GM06990 (cell line): ENCODE measurements around the gene LRRC74B.

Source experiments
- DNase-seq: peaks from one replicate; pipeline ENCODE4 v3.0.0-alpha.2; 2011; ENCODE audit not compliant: insufficient read length; ENCODE audit errors: extremely low read depth
- H3K27me3 ChIP-seq: replicated peaks from 2 replicates; pipeline ENCODE4 v1.6.0; 2011; ENCODE audit warnings: low read length; ENCODE audit not compliant: control insufficient read depth, insufficient read depth
- H3K36me3 ChIP-seq: 2 replicates; pipeline ENCODE4 v1.5.1; 2011; ENCODE audit warnings: low read length; ENCODE audit not compliant: control insufficient read depth, insufficient read depth
- H3K4me3 ChIP-seq: replicated peaks from 2 replicates; pipeline ENCODE4 v1.5.1; 2011; ENCODE audit warnings: low read depth, mild to moderate bottlenecking, control low read depth, low read length
- CTCF ChIP-seq: IDR thresholded peaks from 2 replicates; pipeline ENCODE4 v1.5.1; 2011; ENCODE audit warnings: low read length, control low read depth, mild to moderate bottlenecking, inconsistent platforms; ENCODE audit not compliant: insufficient read depth, poor library complexity, severe bottlenecking

LRRC74B gene

GRCh38 chr22:21077884-21078508, 32.2 kb downstream of the LRRC74B start:
- DNase-seq = no peak
- no peak for TF ChIP-seq CTCF
- H3K27me3 ChIP-seq = no peaks in the 10 kb centered on the region; the same call in 1 of the 2 replicates
- no peak overlapping the region for H3K4me3 ChIP-seq
- no peaks in the 10 kb centered on the region for H3K36me3 ChIP-seq

DNA sequence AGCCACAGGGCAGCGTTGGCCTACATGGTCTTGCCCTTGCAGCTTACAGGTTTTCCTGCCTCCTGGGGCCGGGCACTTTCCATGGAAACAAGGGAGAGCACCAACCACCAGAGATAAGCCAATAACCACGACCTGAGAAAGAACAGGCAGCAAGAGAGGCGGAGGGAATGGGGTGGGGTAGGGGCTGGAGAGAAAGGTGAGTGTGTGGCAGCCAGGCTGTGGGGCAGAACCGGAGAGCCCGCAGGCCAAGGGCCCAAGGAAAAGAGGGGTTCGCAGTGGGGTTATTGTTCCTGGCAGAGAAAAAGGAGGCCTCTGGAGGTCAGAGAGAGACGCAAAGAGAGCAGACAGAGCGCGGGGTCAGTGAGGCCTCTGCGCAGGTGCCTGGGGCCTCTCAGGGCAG, 33.2 kb downstream of the LRRC74B start:
- no peak for TF ChIP-seq CTCF
- Histone ChIP-seq H3K27me3 (no peaks in the 10 kb centered on the region; the same call in 1 of the 2 replicates), H3K36me3 (no peaks in the 10 kb centered on the region), H3K4me3 (no peak overlapping the region)
- DNase-seq = no peak

DNA sequence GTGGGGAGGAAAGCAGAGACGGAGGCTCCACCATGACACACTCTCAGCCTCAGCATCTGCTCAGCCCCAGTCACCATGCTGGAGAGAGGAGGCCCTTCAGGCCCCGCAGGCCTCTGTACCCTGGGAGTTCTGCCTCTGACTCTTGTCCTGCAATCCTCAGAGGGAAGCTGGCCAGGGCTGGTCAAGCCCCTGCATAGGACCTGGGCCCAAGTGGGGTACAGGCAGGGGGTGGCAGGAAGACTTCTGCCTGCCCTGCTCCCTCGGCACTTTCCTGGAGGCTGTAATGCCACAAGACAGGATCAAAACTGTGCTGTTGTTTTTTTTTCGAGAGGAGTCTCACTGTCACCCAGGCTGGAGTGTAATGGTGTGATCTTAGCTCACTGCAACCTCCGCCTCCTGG, 33.7 kb downstream of the LRRC74B start:
- Histone ChIP-seq H3K27me3 (no peaks in the 10 kb centered on the region; the same call in 1 of the 2 replicates), H3K36me3 (no peaks in the 10 kb centered on the region), H3K4me3 (no peak overlapping the region)
- no peak for TF ChIP-seq CTCF
- DNase-seq = no peak

DNA sequence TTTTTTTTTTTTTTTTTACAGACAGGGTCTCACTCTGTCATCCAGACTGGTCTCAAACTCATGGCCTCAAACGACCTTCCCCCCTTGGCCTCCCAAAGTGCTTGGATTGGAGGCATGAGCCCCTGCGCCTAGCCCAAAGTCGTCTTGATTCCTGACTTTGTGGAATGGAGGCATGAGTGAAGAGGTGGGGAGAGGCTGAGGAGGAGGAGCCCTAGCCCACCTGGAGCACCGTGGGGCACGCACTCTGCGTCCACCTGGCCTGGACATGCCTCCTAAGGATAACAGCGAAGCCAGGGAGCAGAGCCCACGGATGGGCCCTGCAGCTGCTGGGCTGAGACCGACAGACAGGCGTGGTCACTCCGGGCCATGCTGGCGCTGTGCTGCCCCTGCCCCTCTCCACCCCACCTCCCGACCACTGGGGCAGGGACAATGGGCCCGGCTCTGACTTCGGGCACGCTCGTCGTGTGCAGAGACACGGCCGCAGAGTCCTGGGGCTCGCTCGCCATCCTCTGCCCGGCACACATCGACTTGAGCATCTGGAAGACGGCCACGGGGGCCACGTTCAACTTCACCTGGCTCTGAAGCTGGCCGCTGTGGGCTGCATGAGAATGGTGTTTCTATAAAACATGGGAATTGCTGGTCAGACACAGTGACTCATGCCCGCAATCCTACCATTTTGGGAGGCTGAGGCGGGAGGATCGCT, 34.8 kb downstream of the LRRC74B start:
- H3K36me3 ChIP-seq = no peaks in the 10 kb centered on the region
- DNase-seq = no peak
- no peak overlapping the region for H3K4me3 ChIP-seq

DNA sequence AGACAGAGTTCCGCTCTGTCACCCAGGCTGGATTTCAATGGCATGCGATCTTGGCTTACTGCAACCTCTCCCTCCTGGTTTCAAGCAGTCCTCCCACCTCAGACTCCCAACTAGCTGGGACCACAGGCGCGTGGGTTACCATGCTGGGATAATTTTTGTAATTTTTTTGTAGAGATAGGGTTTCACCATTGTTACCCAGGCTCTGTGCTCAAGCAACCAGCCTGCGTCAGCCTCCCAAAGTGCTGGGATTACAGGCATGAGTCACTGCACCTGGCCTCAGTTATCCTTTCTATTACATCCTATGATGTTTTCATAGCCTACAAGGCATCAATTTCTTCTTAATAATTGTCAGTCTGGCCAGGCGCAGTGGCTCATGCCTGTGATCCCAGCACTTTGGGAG, 36.5 kb downstream of the LRRC74B start:
- no peak for TF ChIP-seq CTCF
- H3K27me3 ChIP-seq = no peaks in the 10 kb centered on the region
- DNase-seq = no peak
- H3K4me3 ChIP-seq = no peak overlapping the region
- H3K36me3 ChIP-seq = no peaks in the 10 kb centered on the region

More for the DNA sequence above, 34.8 kb downstream of the LRRC74B start:
- H3K27me3 ChIP-seq = no peaks in the 10 kb centered on the region; the same call in 1 of the 2 replicates
- TF ChIP-seq CTCF = no peak
